Prostate gland (tissue), 2 donors: ENCODE measurements around the gene HMG20B. TPM values are rescaled to one million over a fixed set of nuclear protein-coding genes. Genes with fewer than 3 reads are reported as not detected.

ENCODE experiments used
- DNase-seq: peaks from one replicate; pipeline ENCODE4 v3.0.0-alpha.2; 2019; ENCODE audit warnings: low spot score
- H3K27ac ChIP-seq, 2 donors: fragments of 200-600 bp; sonication (generic); 2 replicates each; pipeline ENCODE4 v1.5.1; 2017 to 2019
- H3K27me3 ChIP-seq: fragments of 200-600 bp; sonication (generic); replicated peaks from 2 replicates; pipeline ENCODE4 v1.5.1; 2019; ENCODE audit not compliant: insufficient read depth
- H3K36me3 ChIP-seq, 2 donors: fragments of 200-600 bp; sonication (generic); 1 replicate in 1 of 2; 2 replicates in 1 of 2; pipeline versions ENCODE4 v1.5.1 to v1.8.1; 2017 to 2019
- H3K4me1 ChIP-seq: fragments of 200-600 bp; sonication (generic); replicated peaks from 2 replicates; pipeline ENCODE4 v1.5.1; 2019
- H3K4me3 ChIP-seq, 2 donors: fragments of 200-600 bp; sonication (generic); 2 replicates each; pipeline ENCODE4 v1.5.1; 2017 to 2019
- H3K9me3 ChIP-seq: fragments of 200-600 bp; sonication (generic); 2 replicates; pipeline ENCODE4 v1.5.1; 2017
- CTCF ChIP-seq, 4 experiments: fragments of 200-600 bp in 2 of 4; fragments of 450-650 bp in 2 of 4; sonication (generic) in 2 of 4; IDR thresholded peaks; 1 replicate in 3 of 4; 2 replicates in 1 of 4; pipeline ENCODE4 v1.5.1; 2016 to 2019; ENCODE audit warnings: antibody characterized with exemption in 4 of 4, mild to moderate bottlenecking in 2 of 4, moderate library complexity in 2 of 4
- POLR2A ChIP-seq: fragments of 450-650 bp; IDR thresholded peaks from one replicate; pipeline ENCODE4 v1.6.1; 2016; ENCODE audit warnings: antibody characterized with exemption, mild to moderate bottlenecking
- POLR2AphosphoS5 ChIP-seq: sonication (generic); formaldehyde crosslinking; IDR thresholded peaks from one replicate; pipeline ENCODE4 v1.6.1; 2017; ENCODE audit warnings: antibody characterized with exemption
- WGBS: methylation state at CpG from one replicate; pipeline ENCODE4 v1.1.5; 2018; 5-methylcytosine and 5-hydroxymethylcytosine counted together
- intact Hi-C: fragments of 100-400 bp; cut with DNase I; formaldehyde crosslinking; loops from one replicate; pipeline ENCODE4 v1.14.2; 2022
- small RNA-seq, 2 donors: library from RNA; depleted of rRNA; stranded (forward); fragments of <200 nt; gene quantifications; one replicate each; pipeline ENCODE3, GENCODE V24; 2016
- total RNA-seq, 2 donors: library from RNA; depleted of rRNA; stranded (reverse); fragments of >200 nt; gene quantifications; one replicate each; pipeline ENCODE4 v1.1.0, GENCODE V29; 2016

Gene HMG20B
- total RNA-seq, 2 donors from 2014 or later = 184 to 369 TPM

GRCh38 chr19:3623716-3624115, 51.0 kb downstream of the HMG20B start:
- DNase-seq = no peak
- peaks cover 0 to 6% of the 10 kb centered on the region in 2 donors for H3K36me3 ChIP-seq
- 91% methylated on average over 18 of the region's 34 CpGs for WGBS
- intact Hi-C loops = no loop called here
- no peaks in the 10 kb centered on the region for H3K27me3 ChIP-seq
- H3K27ac ChIP-seq = no peak overlapping the region
- no peaks in the 10 kb centered on the region for H3K9me3 ChIP-seq
- no peak overlapping the region for H3K4me3 ChIP-seq
- H3K4me1 ChIP-seq = peaks cover 7% of the 10 kb centered on the region
- TF ChIP-seq CTCF (IDR thresholded peaks at IDR 0.05) = no peak
- TF ChIP-seq POLR2A = no peak
- TF ChIP-seq POLR2AphosphoS5 = no peak

- H3K27ac ChIP-seq = peak overlapping the region; percentile 91 to 97
- H3K27me3 ChIP-seq = no peaks in the 10 kb centered on the region
- DNase-seq = no peak
- peaks cover 7% of the 10 kb centered on the region for H3K4me1 ChIP-seq
- WGBS = 2% methylated on average over 21 of the region's 21 CpGs
- peak overlapping the region; percentile 81 to 86 for H3K4me3 ChIP-seq
- no peaks in the 10 kb centered on the region for H3K36me3 ChIP-seq
- no peaks in the 10 kb centered on the region for H3K9me3 ChIP-seq
- TF ChIP-seq CTCF (IDR thresholded peaks at IDR 0.05) (no peak), POLR2A (no peak), POLR2AphosphoS5 (no peak)
- intact Hi-C loops = no loop called here
Measured at GRCh38 chr19:3625996-3626472, 53.3 kb downstream of the HMG20B start.

DNA sequence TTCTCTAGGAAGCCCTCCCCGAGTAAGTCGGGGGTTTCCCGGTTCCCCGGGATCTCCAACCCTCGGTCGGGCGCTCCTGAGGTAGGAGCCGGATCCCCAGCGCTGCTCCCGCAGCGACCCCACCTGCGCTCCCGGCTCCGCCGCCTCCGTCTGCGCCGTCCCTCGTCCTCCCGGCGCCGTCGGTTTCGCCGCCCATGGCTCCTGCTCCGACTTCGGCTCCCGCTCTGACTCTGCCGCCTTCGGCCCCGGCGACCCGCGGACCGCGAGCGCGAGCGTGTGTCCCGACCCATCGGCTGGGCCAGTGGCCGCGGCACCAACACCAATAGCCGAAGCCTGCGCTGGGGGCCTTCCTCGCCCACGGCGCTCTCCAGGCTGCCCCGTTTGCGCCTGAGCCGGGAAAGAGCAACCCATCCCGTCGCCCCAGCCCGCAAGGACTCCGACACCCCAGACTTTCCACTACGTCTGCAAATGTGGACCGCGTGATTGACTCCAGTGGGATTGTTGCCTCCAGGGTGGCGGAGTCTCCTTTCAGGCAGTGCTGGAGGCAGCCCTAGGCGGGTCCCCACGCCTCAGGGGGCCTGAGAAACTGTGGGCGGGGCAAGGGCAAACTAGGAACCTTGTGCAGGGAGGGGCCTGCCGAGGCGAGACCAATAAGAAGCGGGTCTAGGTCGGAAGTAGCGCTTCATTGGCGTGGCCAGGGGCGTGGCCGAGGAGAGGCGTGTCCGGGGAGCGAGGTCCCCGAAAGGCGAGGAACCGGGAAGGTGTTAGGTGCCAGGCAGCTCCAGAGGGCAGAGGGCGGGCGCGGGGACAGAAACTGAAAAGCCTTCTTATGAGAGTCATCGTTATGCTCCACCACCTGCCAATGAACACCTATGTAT, 54.0 kb downstream of the HMG20B start, which contains the start of gene CACTIN:
TSS of gene CACTIN (minus strand) at position 318 of the 878 bp plus-strand sequence. CDS start at position 290, 28 bp downstream.
- peak within 1 kb of the TSS; percentile 91 to 97 for H3K27ac ChIP-seq
- intact Hi-C loops = no loop called here
- peak; percentile 97 for DNase-seq
- H3K4me3 ChIP-seq = peak within 1 kb of the TSS; percentile 81 to 86
- H3K9me3 ChIP-seq = no peaks in the 10 kb centered on the region
- H3K27me3 ChIP-seq = no peaks in the 10 kb centered on the region
- H3K4me1 ChIP-seq = peaks cover 7% of the 10 kb centered on the region
- TF ChIP-seq CTCF (IDR thresholded peaks at IDR 0.05) (peak in 1 of 4 experiments; percentile 25), POLR2AphosphoS5 (peak; percentile 97), POLR2A (peak; percentile 55)
- H3K36me3 ChIP-seq = no peaks in the 10 kb centered on the region
- under 1% methylated on average over 80 of the region's 80 CpGs for WGBS

- 58% methylated on average over 7 of the region's 7 CpGs for WGBS
- intact Hi-C loops = no loop called here
- TF ChIP-seq POLR2A (no peak), CTCF (IDR thresholded peaks at IDR 0.05) (no peak), POLR2AphosphoS5 (no peak)
- no peak for DNase-seq
- Histone ChIP-seq H3K4me1 (peaks cover 7% of the 10 kb centered on the region), H3K27me3 (no peaks in the 10 kb centered on the region), H3K4me3 (peak overlapping the region in 1 of 2 donors; percentile 81), H3K9me3 (no peaks in the 10 kb centered on the region), H3K27ac (peak overlapping the region; percentile 91 to 97), H3K36me3 (no peaks in the 10 kb centered on the region)
Measured at GRCh38 chr19:3627351-3627723, 54.6 kb downstream of the HMG20B start.

Small RNA genes within 50 kb of the gene (small RNA-seq; reads per million reads assigned to genes)
- gene AC005786.1 = 0 reads per million in 2 donors

Other genes with a start within 250 kb of the HMG20B start
- 100 to 1,000 TPM; 160 to 168 TPM for gene NFIC, start 206.4 kb upstream of the HMG20B start, total RNA-seq
- 1 to 10 TPM in 1 of 2 donors, under 1 TPM in 1; 0.32 to 1.6 TPM for gene SMIM24, start 92.4 kb upstream of the HMG20B start, total RNA-seq
- 1 to 10 TPM in 1 of 2 donors, not detected in 1; 1.7 TPM for gene SMIM44, start 89.5 kb upstream of the HMG20B start, total RNA-seq
- 10 to 100 TPM; 26.1 to 26.9 TPM for gene DOHH, start 72.3 kb upstream of the HMG20B start, total RNA-seq
- gene FZR1, start 66.6 kb upstream of the HMG20B start, total RNA-seq = 10 to 100 TPM; 32.2 to 64.9 TPM
- gene TEKTIP1, start 33.8 kb upstream of the HMG20B start, total RNA-seq = 1 to 10 TPM in 1 of 2 donors, under 1 TPM in 1; 0.41 to 5.3 TPM
- gene MFSD12, start 15.4 kb upstream of the HMG20B start, total RNA-seq = 10 to 100 TPM; 60.5 to 86.1 TPM
- gene GIPC3, start 12.5 kb downstream of the HMG20B start, total RNA-seq = 1 to 10 TPM in 1 of 2 donors, under 1 TPM in 1; 0.36 to 1.9 TPM
- 1 to 10 TPM; 1.1 to 4.0 TPM for gene TBXA2R, start 33.9 kb downstream of the HMG20B start, total RNA-seq
- 10 to 100 TPM; 38.2 to 52.8 TPM for gene CACTIN, start 53.8 kb downstream of the HMG20B start, total RNA-seq
- gene PIP5K1C, start 127.5 kb downstream of the HMG20B start, total RNA-seq = 10 to 100 TPM; 34.3 to 75.5 TPM
- gene TJP3, start 135.4 kb downstream of the HMG20B start, total RNA-seq = 10 to 100 TPM; 14.6 to 17.8 TPM
- 10 to 100 TPM; 45.7 to 63.8 TPM for gene APBA3, start 188.7 kb downstream of the HMG20B start, total RNA-seq
- gene MRPL54, start 189.7 kb downstream of the HMG20B start, total RNA-seq = 100 to 1,000 TPM in 1 of 2 donors, 10 to 100 TPM in 1; 69.7 to 105 TPM
- not detected for gene RAX2, start 199.3 kb downstream of the HMG20B start, total RNA-seq
- 1 to 10 TPM; 1.9 to 4.4 TPM for gene MATK, start 213.4 kb downstream of the HMG20B start, total RNA-seq